Breast epithelium (tissue), 3 donors: Measurements from ENCODE around the gene TOP3A.

ENCODE experiments used
- POLR2A ChIP-seq: fragments of 450-650 bp; IDR thresholded peaks from one replicate; pipeline ENCODE4 v1.6.1; 2016; ENCODE audit warnings: antibody characterized with exemption, mild to moderate bottlenecking, moderate library complexity
- POLR2AphosphoS5 ChIP-seq, 3 donors: sonication (generic); formaldehyde crosslinking; IDR thresholded peaks; one replicate each; pipeline ENCODE4 v1.6.1; 2017; ENCODE audit warnings: antibody characterized with exemption in 3 of 3
- TF ChIP-seq, protein P1 (sequence below), 3 donors: fragments of 450-650 bp; IDR thresholded peaks; one replicate each; pipeline ENCODE4 v1.5.1; 2016 to 2017; ENCODE audit warnings: antibody characterized with exemption in 3 of 3, mild to moderate bottlenecking in 3 of 3, moderate library complexity in 3 of 3

DNA sequence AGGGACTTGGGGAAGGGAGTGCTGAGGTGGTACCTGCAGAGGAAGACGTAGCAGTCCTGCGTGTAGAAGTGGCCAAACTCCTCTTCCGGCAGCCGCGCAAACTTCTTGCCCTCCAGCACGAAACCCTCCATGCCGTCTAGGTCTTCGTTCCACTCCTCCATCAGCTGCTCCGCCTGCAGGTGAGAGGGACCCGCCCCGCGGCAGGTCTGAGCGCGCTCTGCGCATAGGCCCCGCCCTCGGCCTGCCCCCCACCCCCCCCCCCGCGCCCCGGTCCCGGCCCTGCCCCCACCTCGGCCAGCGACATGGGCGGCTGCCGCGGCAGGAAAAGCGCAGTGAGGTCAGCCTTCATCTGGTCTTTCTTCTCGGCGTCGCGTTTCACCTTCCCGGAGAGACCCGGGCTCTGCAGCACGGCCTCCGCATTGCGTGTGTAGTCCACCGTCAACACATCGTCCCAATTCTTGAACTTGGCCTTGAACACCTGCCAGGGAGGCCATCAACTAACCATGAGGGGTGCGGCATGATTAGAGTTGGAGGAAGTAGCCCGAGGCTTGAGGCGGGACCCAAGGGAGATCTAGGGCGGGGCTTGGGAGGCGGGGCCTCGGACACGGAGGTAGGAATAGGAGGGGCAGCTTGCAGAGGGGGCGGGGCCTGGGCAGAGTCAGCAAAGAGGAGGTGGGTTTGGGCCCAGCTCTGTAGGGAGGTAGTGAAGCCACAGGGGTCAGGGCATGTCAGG lies 67.7 kb downstream of the TOP3A start:
- TF ChIP-seq POLR2A (no peak), POLR2AphosphoS5 (IDR thresholded peaks at IDR 0.05) (no peak)
- TF ChIP-seq, protein P1, sequence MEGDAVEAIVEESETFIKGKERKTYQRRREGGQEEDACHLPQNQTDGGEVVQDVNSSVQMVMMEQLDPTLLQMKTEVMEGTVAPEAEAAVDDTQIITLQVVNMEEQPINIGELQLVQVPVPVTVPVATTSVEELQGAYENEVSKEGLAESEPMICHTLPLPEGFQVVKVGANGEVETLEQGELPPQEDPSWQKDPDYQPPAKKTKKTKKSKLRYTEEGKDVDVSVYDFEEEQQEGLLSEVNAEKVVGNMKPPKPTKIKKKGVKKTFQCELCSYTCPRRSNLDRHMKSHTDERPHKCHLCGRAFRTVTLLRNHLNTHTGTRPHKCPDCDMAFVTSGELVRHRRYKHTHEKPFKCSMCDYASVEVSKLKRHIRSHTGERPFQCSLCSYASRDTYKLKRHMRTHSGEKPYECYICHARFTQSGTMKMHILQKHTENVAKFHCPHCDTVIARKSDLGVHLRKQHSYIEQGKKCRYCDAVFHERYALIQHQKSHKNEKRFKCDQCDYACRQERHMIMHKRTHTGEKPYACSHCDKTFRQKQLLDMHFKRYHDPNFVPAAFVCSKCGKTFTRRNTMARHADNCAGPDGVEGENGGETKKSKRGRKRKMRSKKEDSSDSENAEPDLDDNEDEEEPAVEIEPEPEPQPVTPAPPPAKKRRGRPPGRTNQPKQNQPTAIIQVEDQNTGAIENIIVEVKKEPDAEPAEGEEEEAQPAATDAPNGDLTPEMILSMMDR (IDR thresholded peaks at IDR 0.05) = no peak
